Neutrophil (primary cell): ENCODE data around the gene IFIT3.

Experiments used
- H3K27ac ChIP-seq: fragments of 200-600 bp; sonication (generic); 2 replicates; pipeline ENCODE4 v1.5.1; 2016; ENCODE audit warnings: mild to moderate bottlenecking, moderate library complexity
- H3K27me3 ChIP-seq: fragments of 200-600 bp; sonication (generic); 2 replicates; pipeline ENCODE4 v1.6.0; 2016; ENCODE audit warnings: mild to moderate bottlenecking
- H3K36me3 ChIP-seq: fragments of 200-600 bp; sonication (generic); 2 replicates; pipeline ENCODE4 v1.5.1; 2017
- H3K4me1 ChIP-seq, 2 experiments: fragments of 200-600 bp in 1 of 2; sonication (generic) in 1 of 2; 1 replicate in 1 of 2; 2 replicates in 1 of 2; pipeline versions ENCODE4 v1.5.1 to v1.6.1; 2013 to 2016; ENCODE audit warnings: low read depth in 1 of 2, low read length in 1 of 2, mild to moderate bottlenecking in 1 of 2, moderate library complexity in 1 of 2; ENCODE audit not compliant: control insufficient read depth in 1 of 2, insufficient read depth in 1 of 2
- H3K4me3 ChIP-seq, 2 experiments: fragments of 200-600 bp in 1 of 2; sonication (generic) in 1 of 2; 1 replicate in 1 of 2; 2 replicates in 1 of 2; pipeline ENCODE4 v1.5.1; 2013 to 2016; ENCODE audit warnings: low read depth in 1 of 2, low read length in 1 of 2, mild to moderate bottlenecking in 1 of 2, moderate library complexity in 1 of 2
- H3K9me3 ChIP-seq: fragments of 200-600 bp; sonication (generic); 2 replicates; pipeline ENCODE4 v1.5.1; 2016
- TF ChIP-seq, protein P1 (sequence below): fragments of 200-600 bp; sonication (generic); IDR thresholded peaks from 2 replicates; pipeline ENCODE4 v1.5.1; 2016; ENCODE audit warnings: antibody characterized with exemption

IFIT3 gene

DNA sequence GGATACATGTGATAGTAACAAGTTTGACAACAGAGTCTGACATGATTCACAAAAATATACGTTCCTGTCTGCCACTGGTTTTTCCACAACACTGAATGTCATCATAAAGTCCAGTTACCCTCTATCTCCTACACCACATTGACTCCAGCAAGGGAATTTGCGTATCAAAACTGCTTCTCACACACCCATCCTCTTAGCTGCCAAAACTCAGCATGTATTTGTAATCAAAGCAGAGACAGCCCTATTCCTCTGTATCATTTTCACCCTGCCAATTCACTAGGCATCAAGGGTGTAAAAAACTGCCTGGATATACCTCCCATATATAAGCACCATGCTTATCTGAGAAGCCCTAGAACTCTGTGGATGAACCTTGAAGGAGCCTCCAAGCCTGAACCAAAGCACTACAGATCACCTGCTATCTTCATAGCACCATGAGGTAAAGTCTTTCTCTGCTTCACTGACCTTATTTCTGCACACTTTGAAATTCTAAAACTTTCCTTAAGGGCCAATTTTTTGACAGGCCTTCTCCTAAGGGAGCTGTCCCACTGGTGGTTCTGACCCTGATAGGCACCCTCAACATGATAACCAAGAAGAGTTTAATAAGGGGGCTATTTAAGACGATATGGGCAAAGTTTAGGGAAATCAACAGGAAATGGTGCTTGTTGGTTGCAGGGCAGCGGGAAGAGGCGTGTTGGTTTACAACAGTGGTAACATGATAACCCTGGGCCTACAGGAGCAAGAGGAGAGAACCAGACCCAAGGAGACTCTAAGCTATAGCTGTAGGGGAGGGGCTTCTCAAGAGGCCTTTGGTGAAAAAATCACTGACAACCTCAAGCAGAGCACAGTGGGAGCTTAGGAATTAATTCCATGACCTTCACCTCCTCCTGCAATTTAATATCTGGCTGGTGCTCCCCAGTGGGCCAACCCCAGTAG, 50.2 kb downstream of the IFIT3 start, which contains the start of gene IFIT1B:
Gene IFIT1B (plus strand): TSS at position 352 of the 933 bp plus-strand sequence. CDS start 80 bp downstream, at position 432.
- no peaks in the 10 kb centered on the region for H3K9me3 ChIP-seq

DNA sequence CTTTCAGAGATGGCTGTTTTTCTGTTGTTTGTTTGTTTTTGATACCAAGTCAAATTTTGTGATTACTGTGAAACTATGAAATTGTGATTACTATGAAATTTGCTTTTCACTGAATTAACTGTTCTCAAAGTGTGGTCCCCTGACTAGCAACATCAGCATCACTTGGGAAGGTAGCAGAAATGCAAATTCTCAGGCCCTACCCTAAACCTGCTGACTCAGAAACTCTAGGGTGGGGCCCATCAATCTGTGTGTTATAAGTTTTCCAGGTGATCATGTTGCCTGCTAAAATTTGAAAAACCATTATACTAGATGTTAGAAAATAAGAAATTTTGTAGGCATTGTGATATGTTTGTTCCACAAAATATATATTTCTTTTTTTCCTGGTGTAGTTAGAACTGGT, 51.3 kb downstream of the IFIT3 start:
- Histone ChIP-seq H3K27me3 (no peaks in the 10 kb centered on the region), H3K36me3 (no peaks in the 10 kb centered on the region), H3K9me3 (no peaks in the 10 kb centered on the region), H3K27ac (no peak overlapping the region), H3K4me1 (peaks cover 3% of the 10 kb centered on the region in 2 experiments), H3K4me3 (no peak overlapping the region)
- TF ChIP-seq, protein P1, sequence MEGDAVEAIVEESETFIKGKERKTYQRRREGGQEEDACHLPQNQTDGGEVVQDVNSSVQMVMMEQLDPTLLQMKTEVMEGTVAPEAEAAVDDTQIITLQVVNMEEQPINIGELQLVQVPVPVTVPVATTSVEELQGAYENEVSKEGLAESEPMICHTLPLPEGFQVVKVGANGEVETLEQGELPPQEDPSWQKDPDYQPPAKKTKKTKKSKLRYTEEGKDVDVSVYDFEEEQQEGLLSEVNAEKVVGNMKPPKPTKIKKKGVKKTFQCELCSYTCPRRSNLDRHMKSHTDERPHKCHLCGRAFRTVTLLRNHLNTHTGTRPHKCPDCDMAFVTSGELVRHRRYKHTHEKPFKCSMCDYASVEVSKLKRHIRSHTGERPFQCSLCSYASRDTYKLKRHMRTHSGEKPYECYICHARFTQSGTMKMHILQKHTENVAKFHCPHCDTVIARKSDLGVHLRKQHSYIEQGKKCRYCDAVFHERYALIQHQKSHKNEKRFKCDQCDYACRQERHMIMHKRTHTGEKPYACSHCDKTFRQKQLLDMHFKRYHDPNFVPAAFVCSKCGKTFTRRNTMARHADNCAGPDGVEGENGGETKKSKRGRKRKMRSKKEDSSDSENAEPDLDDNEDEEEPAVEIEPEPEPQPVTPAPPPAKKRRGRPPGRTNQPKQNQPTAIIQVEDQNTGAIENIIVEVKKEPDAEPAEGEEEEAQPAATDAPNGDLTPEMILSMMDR: no peak

More for the DNA sequence above, 50.2 kb downstream of the IFIT3 start, which contains the start of gene IFIT1B:
- no peak within 1 kb of the TSS for H3K27ac ChIP-seq
- no peaks in the 10 kb centered on the region for H3K36me3 ChIP-seq
- TF ChIP-seq, protein P1: no peak
- H3K4me1 ChIP-seq: no peaks in the 10 kb centered on the region
- no peak within 1 kb of the TSS for H3K4me3 ChIP-seq
- no peaks in the 10 kb centered on the region for H3K27me3 ChIP-seq

DNA sequence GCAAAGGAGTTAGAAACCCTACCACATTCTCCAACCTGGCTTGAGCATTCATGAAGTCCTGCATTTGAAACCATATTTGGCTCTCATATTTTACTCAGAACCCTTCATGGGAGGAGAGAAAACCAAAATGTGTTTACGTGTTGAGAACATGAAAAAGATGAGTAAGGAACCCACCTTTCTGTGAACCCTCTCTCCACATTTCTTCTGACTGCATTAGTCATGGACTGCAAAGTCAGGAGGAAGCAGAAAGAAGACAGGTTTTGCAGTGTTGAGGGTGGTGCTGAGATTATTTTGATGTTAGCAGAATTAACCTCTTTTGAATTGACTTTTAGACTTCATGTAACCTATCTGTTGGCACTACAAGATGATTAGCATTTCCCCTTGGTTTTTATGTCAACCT, 55.0 kb downstream of the IFIT3 start:
- no peak overlapping the region for H3K27ac ChIP-seq
- H3K27me3 ChIP-seq: no peaks in the 10 kb centered on the region
- no peak overlapping the region for H3K4me3 ChIP-seq
- peaks cover 18 to 21% of the 10 kb centered on the region in 2 experiments for H3K4me1 ChIP-seq
- H3K9me3 ChIP-seq: no peaks in the 10 kb centered on the region
- TF ChIP-seq, protein P1: no peak
- H3K36me3 ChIP-seq: no peaks in the 10 kb centered on the region

DNA sequence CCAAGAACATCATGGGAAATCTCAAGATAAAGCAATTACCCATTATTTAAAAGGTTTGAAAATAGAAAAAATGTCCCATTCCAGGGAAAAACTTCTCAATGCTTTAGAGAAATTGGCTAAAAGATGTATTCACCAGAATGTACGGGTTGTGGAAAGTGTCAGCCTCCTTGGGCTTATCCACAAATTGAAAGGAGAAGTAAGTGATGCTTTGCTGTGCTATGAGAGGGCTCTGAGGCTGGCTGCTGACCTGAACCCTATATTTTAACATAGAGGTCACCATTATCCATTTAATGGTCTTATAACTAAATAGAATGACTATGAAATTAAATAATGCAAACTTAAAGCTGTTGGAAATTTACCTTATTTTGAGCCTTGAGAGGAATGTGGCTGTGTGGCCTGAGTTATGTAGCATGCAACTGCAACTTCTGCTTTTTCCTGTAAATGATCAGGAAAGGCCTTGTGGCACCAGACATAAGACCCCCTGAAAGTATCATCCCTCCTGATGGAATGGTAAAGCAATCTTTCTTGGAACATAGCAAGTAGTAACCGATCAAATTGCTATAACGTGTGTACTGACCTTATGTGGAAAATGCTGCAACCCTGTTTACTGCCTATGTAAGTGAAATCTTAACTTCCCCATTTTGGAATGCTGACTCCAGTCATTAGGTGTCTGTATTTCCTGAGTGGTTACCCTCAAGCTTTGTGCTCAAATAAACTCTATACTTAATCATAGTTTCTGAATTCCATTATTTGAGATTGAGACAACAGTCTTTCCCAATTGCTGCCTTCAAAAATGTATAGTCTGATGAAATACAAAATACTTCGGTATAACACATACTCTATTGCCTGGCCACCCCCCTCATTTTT, 56.9 kb downstream of the IFIT3 start:
- H3K4me3 ChIP-seq: peak overlapping the region; percentile 47 to 48
- no peaks in the 10 kb centered on the region for H3K9me3 ChIP-seq
- no peaks in the 10 kb centered on the region for H3K27me3 ChIP-seq
- TF ChIP-seq, protein P1: no peak
- peaks cover 18 to 21% of the 10 kb centered on the region in 2 experiments for H3K4me1 ChIP-seq
- H3K36me3 ChIP-seq: no peaks in the 10 kb centered on the region
- H3K27ac ChIP-seq: peak overlapping the region; percentile 85

DNA sequence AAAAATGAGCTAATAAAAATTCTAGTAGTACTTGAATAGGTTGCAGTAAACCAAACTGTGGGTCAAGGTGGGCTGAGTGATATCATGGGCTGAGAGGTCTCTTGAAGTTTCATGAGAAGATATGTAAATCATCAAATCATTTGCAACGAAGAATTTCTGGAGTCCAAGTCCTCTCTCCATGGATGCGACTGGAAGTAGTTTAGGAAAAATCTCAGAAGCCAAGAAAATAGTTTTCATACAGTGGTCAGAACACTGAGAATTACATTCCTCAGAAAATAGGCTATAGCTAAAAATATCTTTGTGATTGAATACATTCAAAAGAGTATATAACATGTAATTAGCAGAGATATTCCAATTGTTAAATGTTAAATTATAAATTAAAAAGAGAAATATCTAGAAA, 61.0 kb downstream of the IFIT3 start:
- H3K36me3 ChIP-seq: no peaks in the 10 kb centered on the region
- H3K27ac ChIP-seq: no peak overlapping the region
- H3K9me3 ChIP-seq: no peaks in the 10 kb centered on the region
- no peak overlapping the region for H3K4me3 ChIP-seq
- TF ChIP-seq, protein P1: no peak
- peaks cover 37 to 45% of the 10 kb centered on the region in 2 experiments for H3K4me1 ChIP-seq
- no peaks in the 10 kb centered on the region for H3K27me3 ChIP-seq
